Measurements from ENCODE around the gene ZBTB47. TPM values are rescaled to one million over a fixed set of nuclear protein-coding genes. Genes with fewer than 3 reads are reported as not detected.

Gene ZBTB47
- total and polyA plus RNA-seq, 2 experiments from 2014 or later = 0.48 to 2.8 TPM

GRCh38 chr3:42682301-42683070 lies 29.0 kb downstream of the ZBTB47 start:
- no peaks in the 10 kb centered on the region for H3K36me3 Mint-ChIP-seq (ENCODE audit: low read depth)
- peaks cover 2% of the 10 kb centered on the region; the same call in 2 of the 3 replicates for H3K4me1 Mint-ChIP-seq
- Histone ChIP-seq H2AFZ (no peak overlapping the region), H3F3A (replicated peaks; ENCODE audit: low read depth) (no peaks in the 10 kb centered on the region), H3K36me3 (ENCODE audit: insufficient read depth) (no peaks in the 10 kb centered on the region), H3K4me3 (no peak overlapping the region), H3K27ac (ENCODE audit: low read depth) (no peak overlapping the region), H3K4me2 (no peak overlapping the region), H3K79me2 (replicated peaks; ENCODE audit: insufficient read depth) (no peaks in the 10 kb centered on the region), H3K9me2 (ENCODE audit: insufficient read depth) (no peaks in the 10 kb centered on the region), H4K20me1 (replicated peaks; ENCODE audit: insufficient read depth) (no peaks in the 10 kb centered on the region), H3K4me1 (ENCODE audit: insufficient read depth) (no peaks in the 10 kb centered on the region), H3K27me3 (ENCODE audit: insufficient read depth) (no peaks in the 10 kb centered on the region)
- no peak for TF ChIP-seq EZH2phosphoT487 (IDR thresholded peaks at IDR 0.05; ENCODE audit: unreplicated experiment)
- no peak for TF ChIP-seq STAT1 (IDR thresholded peaks at IDR 0.05; ENCODE audit: unreplicated experiment)
- no peaks in the 10 kb centered on the region for H3K9me3 Mint-ChIP-seq
- DNase-seq (ENCODE audit: low spot score) (no peak), ATAC-seq (no peak)
- H3K27me3 Mint-ChIP-seq (ENCODE audit: insufficient read depth, low read depth, poor library complexity) = peaks cover 5% of the 10 kb centered on the region
- no peak overlapping the region for H3K4me3 Mint-ChIP-seq
- H3K27ac Mint-ChIP-seq = no peak overlapping the region

- Histone ChIP-seq H3K4me1 (ENCODE audit: insufficient read depth) (no peaks in the 10 kb centered on the region), H3K4me3 (no peak overlapping the region), H3K27ac (ENCODE audit: low read depth) (no peak overlapping the region), H3K4me2 (no peak overlapping the region), H3K9me2 (ENCODE audit: insufficient read depth) (no peaks in the 10 kb centered on the region), H3F3A (replicated peaks; ENCODE audit: low read depth) (no peaks in the 10 kb centered on the region), H4K20me1 (replicated peaks; ENCODE audit: insufficient read depth) (no peaks in the 10 kb centered on the region), H3K27me3 (ENCODE audit: insufficient read depth) (no peaks in the 10 kb centered on the region), H3K79me2 (replicated peaks; ENCODE audit: insufficient read depth) (no peaks in the 10 kb centered on the region), H2AFZ (no peak overlapping the region), H3K36me3 (ENCODE audit: insufficient read depth) (no peaks in the 10 kb centered on the region)
- Mint-ChIP-seq H3K9me3 (no peaks in the 10 kb centered on the region), H3K36me3 (ENCODE audit: low read depth) (no peaks in the 10 kb centered on the region), H3K27me3 (ENCODE audit: insufficient read depth, low read depth, poor library complexity) (peaks cover 9% of the 10 kb centered on the region), H3K4me3 (no peak overlapping the region), H3K27ac (no peak overlapping the region), H3K4me1 (peaks cover 8% of the 10 kb centered on the region)
- DNase-seq (ENCODE audit: low spot score) (peak; percentile 29), ATAC-seq (no peak)
- TF ChIP-seq EZH2 (IDR thresholded peaks at IDR 0.05; ENCODE audit: low read depth, unreplicated experiment) (no peak), ETS1 (IDR thresholded peaks at IDR 0.05) (no peak), STAT1 (IDR thresholded peaks at IDR 0.05; ENCODE audit: unreplicated experiment) (no peak), CTCF (conservative IDR thresholded peaks at IDR 0.05; ENCODE audit: low read depth in 2 of 2) (no peak), POLR2AphosphoS5 (IDR thresholded peaks at IDR 0.05; ENCODE audit: low read depth) (no peak), ZNF462 (CRISPR knock-in tag; IDR thresholded peaks at IDR 0.05) (no peak), CREB1 (CRISPR knock-in tag; IDR thresholded peaks at IDR 0.05; ENCODE audit: low read depth) (no peak)
These were observed 30.5 kb downstream of the ZBTB47 start for GRCh38 chr3:42683875-42684598.
